ENCODE measurements around the gene ACAA1. TPM values are rescaled to one million over a fixed set of nuclear protein-coding genes. Genes with fewer than 3 reads are reported as not detected.
"Not testable (repeated sequence)": the region's sequence is repeated elsewhere in the genome, so short reads cannot be mapped to it uniquely, and the experiment has no call there.

The ACAA1 gene
- total RNA-seq, 1 experiment from 2014 or later: 24.0 TPM

- Histone ChIP-seq H3K36me3 (ENCODE audit: insufficient read depth, low read length, poor library complexity, severe bottlenecking) (no peaks in the 10 kb centered on the region), H3K4me3 (ENCODE audit: low read depth, low read length, poor library complexity, severe bottlenecking) (no peak overlapping the region), H3K4me1 (ENCODE audit: insufficient read depth, low read length, poor library complexity, severe bottlenecking) (no peaks in the 10 kb centered on the region), H3K27me3 (replicated peaks; ENCODE audit: insufficient read depth, low read depth, low read length, poor library complexity) (no peaks in the 10 kb centered on the region), H3K9me3 (ENCODE audit: low read depth, low read length, poor library complexity, severe bottlenecking) (no peaks in the 10 kb centered on the region), H3K27ac (ENCODE audit: low read depth, low read length, poor library complexity, severe bottlenecking) (no peak overlapping the region)
- BruUV-seq (replicated peaks): no TSS peak
- CTCF ChIA-PET: no interaction called here
- TF ChIP-seq CTCF (conservative IDR thresholded peaks at IDR 0.05; ENCODE audit: low read depth, low read length) (no peak), EZH2 (IDR thresholded peaks at IDR 0.05; ENCODE audit: borderline replicate concordance, low read depth, low read length, poor library complexity, severe bottlenecking) (no peak)
- intact Hi-C loops (cut with micrococcal nuclease; ENCODE audit: unreplicated experiment): no loop called here
- no peak for DNase-seq (ENCODE audit: low spot score)
- POLR2A ChIA-PET (ENCODE audit: low non-redundant PET): no interaction called here
Observed at GRCh38 chr3:38085311-38085942, 51.5 kb downstream of the ACAA1 start.

- BruUV-seq (replicated peaks): no TSS peak
- Histone ChIP-seq H3K4me3 (ENCODE audit: low read depth, low read length, poor library complexity, severe bottlenecking) (no peak overlapping the region), H3K9me3 (ENCODE audit: low read depth, low read length, poor library complexity, severe bottlenecking) (no peaks in the 10 kb centered on the region), H3K4me1 (ENCODE audit: insufficient read depth, low read length, poor library complexity, severe bottlenecking) (no peaks in the 10 kb centered on the region), H3K36me3 (ENCODE audit: insufficient read depth, low read length, poor library complexity, severe bottlenecking) (no peaks in the 10 kb centered on the region), H3K27ac (ENCODE audit: low read depth, low read length, poor library complexity, severe bottlenecking) (no peak overlapping the region), H3K27me3 (replicated peaks; ENCODE audit: insufficient read depth, low read depth, low read length, poor library complexity) (no peaks in the 10 kb centered on the region)
- POLR2A ChIA-PET (ENCODE audit: low non-redundant PET): no interaction called here
- CTCF ChIA-PET: no interaction called here
- intact Hi-C loops (cut with micrococcal nuclease; ENCODE audit: unreplicated experiment): no loop called here
- TF ChIP-seq EZH2 (IDR thresholded peaks at IDR 0.05; ENCODE audit: borderline replicate concordance, low read depth, low read length, poor library complexity, severe bottlenecking): no peak
- no peak for TF ChIP-seq CTCF (conservative IDR thresholded peaks at IDR 0.05; ENCODE audit: low read depth, low read length)
- peak; percentile 58 for DNase-seq (ENCODE audit: low spot score)
Observed at GRCh38 chr3:38084334-38085310, 52.3 kb downstream of the ACAA1 start.

- no peak overlapping the region for H3K4me3 ChIP-seq (ENCODE audit: low read depth, low read length, poor library complexity, severe bottlenecking)
- POLR2A ChIA-PET (ENCODE audit: low non-redundant PET): no interaction called here
- H3K9me3 ChIP-seq (ENCODE audit: low read depth, low read length, poor library complexity, severe bottlenecking): no peaks in the 10 kb centered on the region
- CTCF ChIA-PET: no interaction called here
- no peaks in the 10 kb centered on the region for H3K36me3 ChIP-seq (ENCODE audit: insufficient read depth, low read length, poor library complexity, severe bottlenecking)
- no peaks in the 10 kb centered on the region for H3K4me1 ChIP-seq (ENCODE audit: insufficient read depth, low read length, poor library complexity, severe bottlenecking)
- BruUV-seq (replicated peaks): no TSS peak
- no peak for DNase-seq (ENCODE audit: low spot score)
- intact Hi-C loops (cut with micrococcal nuclease; ENCODE audit: unreplicated experiment): no loop called here
- H3K27me3 ChIP-seq (replicated peaks; ENCODE audit: insufficient read depth, low read depth, low read length, poor library complexity): no peaks in the 10 kb centered on the region
- TF ChIP-seq CTCF (conservative IDR thresholded peaks at IDR 0.05; ENCODE audit: low read depth, low read length) (no peak), EZH2 (IDR thresholded peaks at IDR 0.05; ENCODE audit: borderline replicate concordance, low read depth, low read length, poor library complexity, severe bottlenecking) (no peak)
- no peak overlapping the region for H3K27ac ChIP-seq (ENCODE audit: low read depth, low read length, poor library complexity, severe bottlenecking)
Observed at GRCh38 chr3:38083871-38084333, 53.0 kb downstream of the ACAA1 start.

- BruUV-seq (replicated peaks); DNase-seq (ENCODE audit: low spot score); H3K4me1 ChIP-seq (ENCODE audit: insufficient read depth, low read length, poor library complexity, severe bottlenecking); CTCF ChIA-PET; intact Hi-C loops (cut with micrococcal nuclease; ENCODE audit: unreplicated experiment); H3K9me3 ChIP-seq (ENCODE audit: low read depth, low read length, poor library complexity, severe bottlenecking); H3K4me3 ChIP-seq (ENCODE audit: low read depth, low read length, poor library complexity, severe bottlenecking); H3K27me3 ChIP-seq (replicated peaks; ENCODE audit: insufficient read depth, low read depth, low read length, poor library complexity); H3K27ac ChIP-seq (ENCODE audit: low read depth, low read length, poor library complexity, severe bottlenecking); POLR2A ChIA-PET (ENCODE audit: low non-redundant PET); H3K36me3 ChIP-seq (ENCODE audit: insufficient read depth, low read length, poor library complexity, severe bottlenecking): not testable (repeated sequence)
Observed at GRCh38 chr3:38083254-38083653, 53.7 kb downstream of the ACAA1 start.

GRCh38 chr3:38082296-38082695 is 54.6 kb downstream of the ACAA1 start:
- H3K4me1 ChIP-seq (ENCODE audit: insufficient read depth, low read length, poor library complexity, severe bottlenecking); CTCF ChIA-PET; H3K36me3 ChIP-seq (ENCODE audit: insufficient read depth, low read length, poor library complexity, severe bottlenecking); POLR2A ChIA-PET (ENCODE audit: low non-redundant PET); H3K9me3 ChIP-seq (ENCODE audit: low read depth, low read length, poor library complexity, severe bottlenecking); H3K27me3 ChIP-seq (replicated peaks; ENCODE audit: insufficient read depth, low read depth, low read length, poor library complexity); DNase-seq (ENCODE audit: low spot score); intact Hi-C loops (cut with micrococcal nuclease; ENCODE audit: unreplicated experiment); BruUV-seq (replicated peaks); H3K27ac ChIP-seq (ENCODE audit: low read depth, low read length, poor library complexity, severe bottlenecking); H3K4me3 ChIP-seq (ENCODE audit: low read depth, low read length, poor library complexity, severe bottlenecking): not testable (repeated sequence)

Data from A673 (cell line).